CD8-positive, alpha-beta memory T cell (primary cell): Measurements from ENCODE around the gene ERCC6. TPM values are rescaled to one million over a fixed set of nuclear protein-coding genes. Genes with fewer than 3 reads are reported as not detected.

Source experiments
- CTCF ChIA-PET: fragments of 350-600 bp; sonication (Branson Sonifier 250); formaldehyde crosslinking; loops from one replicate; lab custom pipeline; 2021; ENCODE audit warnings: antibody characterized with exemption; lab: Charles Lee
- POLR2A ChIA-PET: fragments of 350-600 bp; sonication (Branson Sonifier 250); formaldehyde crosslinking; loops from one replicate; lab custom pipeline; 2021; ENCODE audit warnings: antibody characterized with exemption; lab: Charles Lee
- DNase-seq, 5 donors: peaks; one replicate each; pipeline versions ENCODE4 v3.0.0 to v3.0.0-alpha.2; 2020 to 2022; ENCODE audit warnings: mixed read lengths in 1 of 5
- H3K27ac ChIP-seq: one replicate; pipeline ENCODE4 v1.7.0; 2013; ENCODE audit warnings: low read depth, mild to moderate bottlenecking, low read length, moderate library complexity
- H3K27me3 ChIP-seq: 2 replicates; pipeline ENCODE4 v1.7.0; 2013; ENCODE audit warnings: low read length, mild to moderate bottlenecking; ENCODE audit not compliant: insufficient read depth, poor library complexity, severe bottlenecking
- H3K36me3 ChIP-seq: 2 replicates; pipeline ENCODE4 v1.7.0; 2013; ENCODE audit warnings: mild to moderate bottlenecking, low read length, moderate library complexity; ENCODE audit not compliant: insufficient read depth
- H3K4me1 ChIP-seq: 2 replicates; pipeline ENCODE4 v1.7.0; 2013; ENCODE audit warnings: mild to moderate bottlenecking, low read length, moderate library complexity; ENCODE audit not compliant: insufficient read depth
- H3K4me3 ChIP-seq: 2 replicates; pipeline ENCODE4 v1.7.0; 2013; ENCODE audit warnings: mild to moderate bottlenecking, low read length
- H3K9me3 ChIP-seq: 2 replicates; pipeline ENCODE4 v1.7.0; 2013; ENCODE audit warnings: mild to moderate bottlenecking, low read length
- H3K27ac Mint-ChIP-seq, 8 donors: one replicate each; pipeline ENCODE4 v1.8.0; 2020 to 2021; ENCODE audit warnings: mixed read lengths in 8 of 8, mild to moderate bottlenecking in 6 of 8, inconsistent platforms in 3 of 8, moderate library complexity in 3 of 8
- H3K27me3 Mint-ChIP-seq, 2 donors: one replicate each; pipeline ENCODE4 v1.8.0; 2020 to 2021; ENCODE audit warnings: mixed read lengths in 2 of 2, mild to moderate bottlenecking in 1 of 2, moderate library complexity in 1 of 2
- H3K36me3 Mint-ChIP-seq, 3 donors: one replicate each; pipeline ENCODE4 v1.8.0; 2020 to 2021; ENCODE audit warnings: mixed read lengths in 3 of 3, inconsistent platforms in 1 of 3, mild to moderate bottlenecking in 1 of 3
- H3K4me1 Mint-ChIP-seq, 3 donors: one replicate each; pipeline ENCODE4 v1.8.0; 2020 to 2021; ENCODE audit warnings: mixed read lengths in 3 of 3, inconsistent platforms in 1 of 3, mild to moderate bottlenecking in 1 of 3
- H3K4me3 Mint-ChIP-seq, 7 donors: one replicate each; pipeline ENCODE4 v1.8.0; 2020 to 2021; ENCODE audit warnings: mixed read lengths in 7 of 7, mild to moderate bottlenecking in 6 of 7, moderate library complexity in 4 of 7, inconsistent platforms in 2 of 7
- H3K9me3 Mint-ChIP-seq, 5 donors: one replicate each; pipeline ENCODE4 v1.8.0; 2020 to 2022; ENCODE audit warnings: mixed read lengths in 5 of 5, mild to moderate bottlenecking in 3 of 5, moderate library complexity in 2 of 5, inconsistent platforms in 1 of 5
- polyA plus RNA-seq: library from polyadenylated mRNA; unstranded; fragments of 300-500 nt; fragmentation: Illumina TruSeq; gene quantifications from one replicate; pipeline ENCODE4 v1.2.3, GENCODE V29; 2021
- total RNA-seq, 2 experiments: library from RNA; stranded (reverse); gene quantifications; one replicate each; pipeline ENCODE4 v1.2.3, GENCODE V29; 2021

Gene ERCC6
- total and polyA plus RNA-seq, 3 experiments from 2014 or later: 9.8 to 27.8 (median 27.0) TPM

GRCh38 chr10:49542353-49542752, 3.4 kb upstream of the ERCC6 start:
- CTCF ChIA-PET: no interaction called here
- peaks cover 0 to 8% (median 0%) of the 10 kb centered on the region in 3 donors for H3K36me3 Mint-ChIP-seq

GRCh38 chr10:49541762-49542161, 2.8 kb upstream of the ERCC6 start:
- Mint-ChIP-seq H3K36me3 (peaks cover 0 to 8% (median 0%) of the 10 kb centered on the region in 3 donors), H3K27ac (peak overlapping the region in 1 of 8 donors; percentile 76), H3K4me3 (peak overlapping the region in 2 of 7 donors; percentile 41 to 75), H3K4me1 (peaks cover 19 to 26% (median 25%) of the 10 kb centered on the region in 3 donors), H3K27me3 (peaks cover 20 to 43% of the 10 kb centered on the region in 2 donors), H3K9me3 (peaks cover 0 to 10% (median 6%) of the 10 kb centered on the region in 5 donors)
- ChIA-PET CTCF (no interaction called here), POLR2A (no interaction called here)
- peaks cover 19% of the 10 kb centered on the region for H3K4me1 ChIP-seq
- no peaks in the 10 kb centered on the region for H3K36me3 ChIP-seq
- no peak overlapping the region for H3K4me3 ChIP-seq
- DNase-seq: no peak
- H3K9me3 ChIP-seq: no peaks in the 10 kb centered on the region
- H3K27me3 ChIP-seq: no peaks in the 10 kb centered on the region
- no peak overlapping the region for H3K27ac ChIP-seq

More at GRCh38 chr10:49542353-49542752, 3.4 kb upstream of the ERCC6 start:
- Mint-ChIP-seq H3K9me3 (peaks cover 0 to 10% (median 6%) of the 10 kb centered on the region in 5 donors), H3K27me3 (peaks cover 20 to 46% of the 10 kb centered on the region in 2 donors), H3K4me1 (peaks cover 18 to 23% (median 23%) of the 10 kb centered on the region in 3 donors), H3K4me3 (peak overlapping the region in 1 of 7 donors; percentile 32), H3K27ac (no peak overlapping the region)
- Histone ChIP-seq H3K27ac (no peak overlapping the region), H3K9me3 (no peaks in the 10 kb centered on the region), H3K27me3 (no peaks in the 10 kb centered on the region), H3K4me3 (no peak overlapping the region), H3K36me3 (no peaks in the 10 kb centered on the region), H3K4me1 (peaks cover 19% of the 10 kb centered on the region)
- POLR2A ChIA-PET: no interaction called here
- DNase-seq: no peak

- no peaks in the 10 kb centered on the region for H3K27me3 ChIP-seq
- ChIA-PET POLR2A (no interaction called here), CTCF (interaction anchor here (1.1 to 1.7 kb wide), 2 partner anchors 27 to 53 kb away, joined by 3 to 7 read pairs; no protein-coding TSS in a partner anchor)
- peaks cover 19% of the 10 kb centered on the region for H3K4me1 ChIP-seq
- H3K36me3 ChIP-seq: no peaks in the 10 kb centered on the region
- H3K36me3 Mint-ChIP-seq: peaks cover 0 to 16% (median 1%) of the 10 kb centered on the region in 3 donors
- peaks cover 28 to 39% (median 38%) of the 10 kb centered on the region in 3 donors for H3K4me1 Mint-ChIP-seq
- no peaks in the 10 kb centered on the region for H3K9me3 ChIP-seq
- DNase-seq: no peak
- peak overlapping the region; percentile 91 to 95 (median 93) for H3K4me3 Mint-ChIP-seq
- peaks cover 19 to 39% of the 10 kb centered on the region in 2 donors for H3K27me3 Mint-ChIP-seq
- peaks cover 0 to 6% (median 3%) of the 10 kb centered on the region in 5 donors for H3K9me3 Mint-ChIP-seq
- H3K27ac ChIP-seq: no peak overlapping the region
- H3K4me3 ChIP-seq: no peak overlapping the region
- no peak overlapping the region for H3K27ac Mint-ChIP-seq
These were observed 1.3 kb upstream of the ERCC6 start for GRCh38 chr10:49540056-49540797.

GRCh38 chr10:49539320-49539885, 482 bp upstream of the ERCC6 start:
- peaks cover 16 to 30% of the 10 kb centered on the region in 2 donors for H3K27me3 Mint-ChIP-seq
- peaks cover 0 to 3% (median 0%) of the 10 kb centered on the region in 5 donors for H3K9me3 Mint-ChIP-seq
- peak overlapping the region; percentile 87 for H3K4me3 ChIP-seq
- peak in 1 of 5 donors; percentile 54 for DNase-seq
- H3K4me1 ChIP-seq: peaks cover 19% of the 10 kb centered on the region
- peak overlapping the region; percentile 82 to 98 (median 94) for H3K27ac Mint-ChIP-seq
- H3K36me3 ChIP-seq: no peaks in the 10 kb centered on the region
- ChIA-PET POLR2A (interaction anchor here (0.8 kb wide), 1 partner anchor 55 kb away, joined by 3 read pairs; no protein-coding TSS in a partner anchor), CTCF (interaction anchor here (1.0 to 1.7 kb wide), 5 partner anchors 8 to 132 kb away, joined by 3 to 7 read pairs (median 3); no protein-coding TSS in a partner anchor)
- peaks cover 34 to 47% (median 46%) of the 10 kb centered on the region in 3 donors for H3K4me1 Mint-ChIP-seq
- peak overlapping the region; percentile 83 for H3K27ac ChIP-seq
- H3K4me3 Mint-ChIP-seq: peak overlapping the region; percentile 91 to 95 (median 93)
- no peaks in the 10 kb centered on the region for H3K27me3 ChIP-seq
- H3K36me3 Mint-ChIP-seq: peaks cover 0 to 20% (median 5%) of the 10 kb centered on the region in 3 donors
- no peaks in the 10 kb centered on the region for H3K9me3 ChIP-seq

- no peaks in the 10 kb centered on the region for H3K9me3 ChIP-seq
- peaks cover 18% of the 10 kb centered on the region for H3K4me1 ChIP-seq
- H3K36me3 ChIP-seq: peaks cover 6% of the 10 kb centered on the region
- no peak overlapping the region for H3K27ac ChIP-seq
- no peaks in the 10 kb centered on the region for H3K9me3 Mint-ChIP-seq
- H3K27me3 ChIP-seq: no peaks in the 10 kb centered on the region
- ChIA-PET CTCF (interaction anchor here (1.1 kb wide), 1 partner anchor 127 kb away, joined by 3 read pairs; no protein-coding TSS in a partner anchor), POLR2A (no interaction called here)
- peaks cover 10 to 45% (median 12%) of the 10 kb centered on the region in 3 donors for H3K36me3 Mint-ChIP-seq
- DNase-seq: no peak
- H3K4me1 Mint-ChIP-seq: peaks cover 52 to 69% (median 62%) of the 10 kb centered on the region in 3 donors
- no peak overlapping the region for H3K4me3 ChIP-seq
- H3K4me3 Mint-ChIP-seq: peak overlapping the region in 1 of 7 donors; percentile 73
- peaks cover 0 to 1% of the 10 kb centered on the region in 2 donors for H3K27me3 Mint-ChIP-seq
- peak overlapping the region in 1 of 8 donors; percentile 16 for H3K27ac Mint-ChIP-seq
These were observed 4.1 kb downstream of the ERCC6 start for GRCh38 chr10:49534670-49535381.

GRCh38 chr10:49532461-49532860, 6.5 kb downstream of the ERCC6 start:
- H3K36me3 Mint-ChIP-seq: peaks cover 10 to 58% (median 20%) of the 10 kb centered on the region in 3 donors
- ChIA-PET POLR2A (no interaction called here), CTCF (no interaction called here)
- no peak overlapping the region for H3K4me3 Mint-ChIP-seq
- H3K4me1 Mint-ChIP-seq: peaks cover 39 to 59% (median 49%) of the 10 kb centered on the region in 3 donors
- Histone ChIP-seq H3K36me3 (peaks cover 16% of the 10 kb centered on the region), H3K27ac (no peak overlapping the region), H3K27me3 (no peaks in the 10 kb centered on the region), H3K4me1 (peaks cover 1% of the 10 kb centered on the region), H3K4me3 (no peak overlapping the region), H3K9me3 (no peaks in the 10 kb centered on the region)
- H3K27me3 Mint-ChIP-seq: peaks cover 0 to 1% of the 10 kb centered on the region in 2 donors
- DNase-seq: no peak
- H3K27ac Mint-ChIP-seq: no peak overlapping the region
- no peaks in the 10 kb centered on the region for H3K9me3 Mint-ChIP-seq

- no peak overlapping the region for H3K27ac ChIP-seq
- Mint-ChIP-seq H3K4me1 (peaks cover 21 to 31% (median 22%) of the 10 kb centered on the region in 3 donors), H3K27me3 (peaks cover 0 to 1% of the 10 kb centered on the region in 2 donors), H3K27ac (peak overlapping the region in 2 of 8 donors; percentile 24 to 34), H3K36me3 (peaks cover 24 to 79% (median 36%) of the 10 kb centered on the region in 3 donors), H3K4me3 (no peak overlapping the region), H3K9me3 (no peaks in the 10 kb centered on the region)
- H3K4me1 ChIP-seq: no peaks in the 10 kb centered on the region
- no peaks in the 10 kb centered on the region for H3K9me3 ChIP-seq
- ChIA-PET POLR2A (no interaction called here), CTCF (interaction anchor here (0.6 to 1.2 kb wide), 4 partner anchors 9 to 122 kb away, joined by 3 read pairs; no protein-coding TSS in a partner anchor)
- no peaks in the 10 kb centered on the region for H3K27me3 ChIP-seq
- peaks cover 31% of the 10 kb centered on the region for H3K36me3 ChIP-seq
- DNase-seq: no peak
- no peak overlapping the region for H3K4me3 ChIP-seq
These were observed 9.9 kb downstream of the ERCC6 start for GRCh38 chr10:49528977-49529506.
